ENCODE results near the gene CHM.

The CHM gene

DNA sequence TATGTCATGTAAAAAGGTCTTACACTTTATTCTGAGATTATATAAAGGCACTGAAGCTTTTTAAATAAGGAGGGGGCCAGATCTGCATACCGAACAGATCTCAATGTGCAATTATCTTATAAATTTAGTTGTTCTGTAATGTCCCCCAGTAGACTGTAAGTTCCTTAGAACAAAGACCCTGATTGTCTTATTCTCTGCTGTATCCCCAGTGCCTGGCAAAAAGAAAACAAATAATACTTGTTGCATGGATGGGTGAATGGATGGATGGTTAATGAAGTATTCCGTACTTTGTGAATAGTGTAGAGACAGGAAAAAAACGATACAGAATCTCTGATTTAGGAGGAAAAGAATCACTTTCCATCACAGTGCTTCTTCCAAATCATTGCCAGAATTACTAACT lies 141.5 kb downstream of the CHM start:
- DNase-seq, result no peak

DNA sequence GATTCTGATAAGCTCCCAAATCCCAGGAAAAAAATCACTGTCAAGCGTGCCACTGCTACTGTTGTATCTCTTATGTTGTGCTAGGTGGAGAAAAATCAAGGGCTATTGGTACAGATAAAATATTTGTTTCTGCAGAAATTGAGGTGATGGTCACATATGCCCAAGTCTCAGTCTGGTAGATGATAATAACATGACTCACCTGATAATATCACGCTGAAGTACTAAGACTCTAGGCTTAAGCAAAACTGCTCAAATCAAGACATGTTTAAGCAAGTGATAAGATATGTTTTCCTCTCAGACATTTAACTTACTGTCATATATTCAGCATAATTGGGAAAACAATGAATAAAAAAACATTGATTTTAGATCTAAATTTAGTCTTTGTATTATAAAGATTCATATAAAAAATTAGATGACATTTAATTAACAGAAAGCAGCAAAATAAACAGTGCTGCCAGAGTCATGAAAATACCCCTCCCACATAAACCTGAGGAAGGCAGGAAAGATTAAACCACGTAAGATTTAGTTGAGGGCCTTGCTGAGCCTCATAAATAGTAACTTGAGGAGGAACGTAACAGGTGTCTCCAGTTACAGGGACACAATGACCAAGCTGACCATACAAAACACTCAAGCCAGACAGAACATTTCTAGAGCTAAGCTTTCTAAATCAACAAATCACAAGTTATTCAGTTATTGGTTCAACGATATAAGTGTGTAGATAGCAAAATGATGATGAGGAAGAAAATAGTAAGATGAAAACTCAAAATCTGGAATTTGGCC lies 143.5 kb downstream of the CHM start:
- no peak for DNase-seq

DNA sequence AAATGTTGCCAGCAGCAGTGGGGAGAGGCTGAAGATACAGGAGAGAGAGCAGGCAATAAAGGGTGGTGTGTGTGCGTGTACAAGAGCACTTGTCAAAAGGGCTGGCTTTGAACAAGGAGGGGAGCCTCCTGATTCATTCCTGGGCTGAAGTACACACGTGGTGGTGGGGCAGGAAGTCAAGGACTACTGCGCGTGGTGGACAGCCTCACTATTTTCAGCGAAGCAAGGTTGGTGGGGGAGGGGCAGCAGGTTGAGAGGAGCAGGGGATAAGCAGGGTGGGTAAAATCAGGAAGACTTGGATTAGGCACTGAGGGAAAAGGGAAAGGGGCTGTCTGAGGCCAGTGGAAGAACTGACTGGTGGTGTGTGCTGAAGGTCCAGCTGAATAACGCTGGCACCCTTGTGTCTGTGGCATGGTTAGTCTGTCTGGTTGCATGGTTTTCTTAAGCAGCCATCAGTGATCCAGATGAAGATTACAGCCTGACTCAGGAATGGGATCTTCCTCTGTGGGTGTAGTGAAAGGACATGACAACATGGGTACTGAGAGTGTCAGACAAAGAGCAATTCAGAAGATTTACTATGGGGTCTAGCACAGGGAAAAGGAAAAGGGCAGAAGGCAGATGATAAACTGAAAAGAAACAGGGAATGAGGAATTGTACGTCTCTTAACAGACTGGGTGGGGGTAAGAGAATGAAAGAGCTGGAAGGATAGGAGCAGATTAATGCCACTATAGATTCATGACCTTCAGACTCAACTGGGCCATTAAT lies 149.8 kb downstream of the CHM start:
- DNase-seq, result no peak

DNA sequence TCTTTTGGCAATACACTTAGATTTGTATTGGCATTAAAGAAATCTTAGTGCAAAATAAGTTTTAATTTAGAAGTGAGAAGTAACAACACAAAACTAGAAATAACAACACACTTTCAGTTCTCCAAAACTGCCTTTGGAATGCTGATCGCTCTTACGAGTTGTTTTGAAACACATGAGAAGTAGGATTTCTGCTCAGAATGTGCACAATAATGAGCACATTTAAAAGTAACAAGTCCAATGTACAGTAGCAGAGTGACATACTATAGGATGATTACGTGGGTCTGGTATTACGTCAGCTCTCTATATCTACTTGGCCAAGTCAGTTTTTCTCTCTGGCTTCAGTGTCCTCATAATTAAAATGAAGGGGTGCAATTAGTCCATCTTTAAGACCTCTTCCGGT lies 164.8 kb downstream of the CHM start:
- DNase-seq, result no peak

DNA sequence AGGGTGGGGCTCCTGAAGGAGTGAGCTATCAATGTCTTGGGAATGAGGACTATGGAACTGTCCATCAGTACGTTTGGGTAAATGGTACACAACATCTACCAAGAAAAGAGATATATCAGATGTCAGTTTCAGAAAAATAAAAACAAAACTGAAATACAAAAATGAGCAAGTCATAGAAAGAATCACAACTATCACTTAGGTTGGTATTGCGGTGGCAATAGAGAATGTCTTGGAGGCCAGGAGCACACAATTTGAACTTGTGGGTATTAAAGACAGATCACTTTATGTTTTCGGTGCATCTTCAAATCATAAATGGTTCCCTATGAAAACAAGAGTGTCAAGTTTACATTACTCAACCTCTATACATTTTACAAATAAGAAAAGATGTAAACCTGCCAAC lies 176.8 kb downstream of the CHM start:
- DNase-seq, result no peak

DNA sequence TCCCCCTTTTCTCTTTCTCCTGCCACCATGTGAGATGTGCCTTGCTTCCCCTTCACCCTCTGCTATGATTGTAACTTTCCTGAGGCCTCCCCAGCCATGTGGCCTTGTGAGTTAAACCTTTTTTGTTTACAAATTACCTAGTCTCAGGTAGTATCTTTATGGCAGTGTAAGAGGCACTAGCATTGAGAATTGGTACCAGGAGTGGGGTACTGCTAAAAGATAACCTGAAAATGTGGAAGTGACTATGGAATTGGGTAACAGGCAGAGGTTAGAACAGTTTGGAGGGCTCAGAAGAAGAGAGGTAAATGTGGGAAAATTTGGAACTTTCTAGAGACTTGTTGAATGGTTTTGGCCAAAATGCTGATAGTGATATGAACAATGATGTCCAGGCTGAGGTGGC lies 182.0 kb downstream of the CHM start:
- DNase-seq, result no peak

DNA sequence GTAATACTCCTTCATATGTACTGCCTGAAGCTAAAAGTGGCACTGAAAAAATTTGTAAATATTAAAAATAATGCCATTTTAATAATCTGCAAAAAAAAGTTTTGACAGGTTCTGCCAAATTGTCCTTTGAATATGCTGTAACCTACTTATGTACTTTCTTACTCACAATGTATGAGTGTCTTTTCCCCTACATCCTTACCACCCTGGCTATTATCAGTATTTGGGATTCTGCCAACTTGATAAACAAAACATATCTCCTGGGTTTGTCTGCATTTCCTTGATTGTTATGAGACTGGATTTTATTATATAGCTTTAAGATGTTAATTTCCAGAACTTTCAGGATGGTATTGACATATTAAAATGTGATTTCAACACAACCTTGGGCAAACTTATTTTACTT lies 187.9 kb downstream of the CHM start:
- DNase-seq, result no peak

DNA sequence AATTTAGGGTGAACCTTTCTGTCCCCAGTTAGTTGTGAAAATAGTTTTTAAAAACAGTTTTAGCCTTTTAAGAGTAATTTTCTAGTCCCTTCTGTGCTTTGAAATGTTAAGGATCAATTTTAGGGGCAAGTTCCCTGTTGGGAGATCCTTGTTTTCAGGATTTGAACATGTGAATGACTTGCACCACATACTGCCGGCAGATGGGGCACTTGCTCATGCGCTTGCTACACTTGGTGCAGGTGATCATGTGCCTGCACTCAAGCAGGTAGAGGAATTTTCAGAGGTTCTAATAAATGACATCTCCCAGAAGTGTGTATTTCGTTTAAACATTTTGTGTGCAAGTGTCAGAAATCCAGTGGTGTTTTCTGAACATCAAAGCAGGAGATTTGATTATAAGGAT lies 195.9 kb downstream of the CHM start:
- no peak for DNase-seq

DNA sequence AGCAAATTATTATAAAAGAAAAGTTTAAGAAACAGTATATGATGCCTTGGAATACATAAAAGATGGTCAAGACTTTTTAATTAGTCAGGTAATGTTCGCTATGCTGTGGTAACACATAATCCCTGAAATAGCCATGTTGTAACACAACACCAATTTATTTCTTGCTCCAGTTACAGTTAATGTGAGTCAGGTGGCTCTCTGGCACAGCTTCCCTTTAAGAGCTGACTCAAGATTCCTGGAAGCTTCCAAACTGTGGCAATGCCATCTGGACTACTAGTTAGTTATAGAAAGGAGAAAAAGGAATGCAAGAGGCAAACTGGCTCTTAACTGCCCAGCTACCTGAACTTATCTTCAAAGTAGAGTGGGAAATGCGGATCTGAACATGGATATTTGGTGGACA lies 210.5 kb downstream of the CHM start:
- no peak for DNase-seq

DNA sequence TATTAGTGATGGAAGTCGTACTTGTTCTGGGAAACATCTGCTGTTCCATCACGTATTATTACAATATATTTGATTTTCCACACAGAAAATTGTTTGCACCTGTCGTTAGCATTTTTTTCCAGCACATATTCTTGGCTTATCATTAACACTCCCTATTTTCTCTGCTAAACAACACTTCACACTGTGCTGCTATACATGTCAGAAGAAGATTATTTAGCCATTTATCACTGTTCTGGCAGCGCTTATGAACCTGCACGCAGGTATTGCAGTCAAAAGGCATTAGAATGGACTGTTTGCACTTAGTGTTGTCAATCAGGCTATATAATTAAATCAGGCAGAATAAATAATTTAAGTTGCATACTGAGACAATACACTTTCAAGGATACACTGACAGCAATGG lies 218.6 kb downstream of the CHM start:
- DNase-seq, result no peak

DNA sequence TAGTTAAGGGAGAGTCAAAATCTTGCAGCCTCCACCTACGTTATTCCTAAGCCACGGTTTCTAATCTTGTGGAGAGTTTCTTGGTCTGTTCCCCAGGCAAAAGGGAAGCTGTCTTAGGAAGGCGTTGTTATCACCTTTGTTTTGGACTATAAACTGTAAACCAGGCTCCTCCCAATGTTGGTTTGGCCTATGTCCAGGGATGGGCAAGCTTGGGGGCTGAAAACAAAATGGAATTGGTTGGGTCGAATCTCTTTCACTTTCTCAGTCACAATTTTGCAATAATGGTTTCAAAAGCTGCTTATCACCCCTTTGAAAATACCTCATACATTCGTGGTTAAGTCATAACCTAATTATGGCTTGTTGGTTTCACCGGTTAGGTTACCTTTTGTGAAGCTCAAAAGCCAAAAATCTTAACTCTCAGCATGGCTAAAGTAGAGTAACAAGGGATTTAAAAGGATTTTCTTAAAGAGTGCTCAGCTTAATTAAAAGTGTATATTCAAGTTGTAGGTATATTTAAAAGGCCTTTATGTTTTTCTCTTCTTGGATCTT lies 232.1 kb downstream of the CHM start:
- DNase-seq, result no peak

Data from fibroblast of skin of scalp (primary cell).